HepG2 (cell line): ENCODE measurements around the gene ZNF416. TPM values are rescaled to one million over a fixed set of nuclear protein-coding genes. Genes with fewer than 3 reads are reported as not detected.

Source experiments
- CENPX ChIP-seq: sonication (generic); formaldehyde crosslinking; IDR thresholded peaks from 2 replicates; pipeline ENCODE4 v1.9.0; 2021; ENCODE audit warnings: mild to moderate bottlenecking, missing genetic modification reagents, moderate library complexity
- HMGXB3 ChIP-seq: sonication (generic); formaldehyde crosslinking; IDR thresholded peaks from 2 replicates; pipeline ENCODE4 v1.4.0; 2020; ENCODE audit warnings: missing genetic modification reagents, borderline replicate concordance
- HNRNPH1 ChIP-seq: fragments of 200-400 bp; formaldehyde crosslinking; optimal IDR thresholded peaks from 2 replicates; pipeline ENCODE3; 2017; ENCODE audit warnings: mild to moderate bottlenecking, low read depth, low read length
- PHF8 ChIP-seq: sonication (generic); formaldehyde crosslinking; IDR thresholded peaks from 2 replicates; pipeline ENCODE4 v1.5.0; 2020; ENCODE audit warnings: missing genetic modification reagents
- PRDM4 ChIP-seq: sonication (generic); formaldehyde crosslinking; IDR thresholded peaks from 2 replicates; pipeline ENCODE4 v1.9.0; 2021; ENCODE audit warnings: missing genetic modification reagents, borderline replicate concordance
- REST ChIP-seq, 2 experiments: IDR thresholded peaks; 2 replicates each; pipeline ENCODE4 v1.6.1; 2011 to 2012; ENCODE audit warnings: low read length in 2 of 2, borderline replicate concordance in 1 of 2, low read depth in 1 of 2, mild to moderate bottlenecking in 1 of 2, moderate library complexity in 1 of 2
- SIN3A ChIP-seq: IDR thresholded peaks from 2 replicates; pipeline ENCODE4 v1.6.1; 2011; ENCODE audit warnings: low read depth, mild to moderate bottlenecking, control low read depth, low read length, borderline replicate concordance
- SOX5 ChIP-seq: IDR thresholded peaks from 2 replicates; pipeline ENCODE4 v1.6.1; 2016; ENCODE audit warnings: borderline replicate concordance
- SRF ChIP-seq: IDR thresholded peaks from 2 replicates; pipeline ENCODE4 v1.6.1; 2011; ENCODE audit warnings: mild to moderate bottlenecking, low read depth, low read length, moderate library complexity
- TRIM24 ChIP-seq: sonication (generic); formaldehyde crosslinking; IDR thresholded peaks from 2 replicates; pipeline ENCODE4 v1.8.0; 2022; ENCODE audit warnings: mild to moderate bottlenecking, missing genetic modification reagents
- ZNF225 ChIP-seq: sonication (generic); formaldehyde crosslinking; IDR thresholded peaks from 2 replicates; pipeline ENCODE4 v1.4.0; 2020; ENCODE audit warnings: mild to moderate bottlenecking, missing genetic modification reagents
- ZNF567 ChIP-seq: sonication (generic); formaldehyde crosslinking; IDR thresholded peaks from 2 replicates; pipeline ENCODE4 v1.8.1; 2023; ENCODE audit warnings: mild to moderate bottlenecking, missing genetic modification reagents, borderline replicate concordance
- ZNF75D ChIP-seq: sonication (generic); formaldehyde crosslinking; IDR thresholded peaks from 2 replicates; pipeline ENCODE4 v1.8.1; 2023; ENCODE audit warnings: missing genetic modification reagents, mild to moderate bottlenecking, borderline replicate concordance
- ZNF777 ChIP-seq: sonication (generic); formaldehyde crosslinking; IDR thresholded peaks from 2 replicates; pipeline ENCODE4 v1.4.0; 2020; ENCODE audit warnings: missing genetic modification reagents
- ZXDC ChIP-seq: sonication (generic); formaldehyde crosslinking; IDR thresholded peaks from 2 replicates; pipeline ENCODE4 v1.5.0; 2020; ENCODE audit warnings: mild to moderate bottlenecking, missing genetic modification reagents
- polyA plus RNA-seq, 8 experiments: library from polyadenylated mRNA; depleted of rRNA in 3 of 8; stranded (reverse) in 7 of 8; unstranded in 1 of 8; fragments of >200 nt; fragmentation: Illumina TruSeq in 4 of 8; extraction: Trizol in 4 of 8; gene quantifications; 2 replicates each; pipeline versions ENCODE4 v1.2.1 to v1.2.3, GENCODE V29; 2011 to 2016; ENCODE audit warnings: low read depth in 4 of 8, missing spikeins in 1 of 8, mixed read lengths in 1 of 8; ENCODE audit not compliant: insufficient read depth in 1 of 8
- total RNA-seq, 5 experiments: library from RNA; depleted of rRNA; stranded (reverse); fragments of >200 nt; fragmentation: Illumina TruSeq; extraction: Trizol; gene quantifications; 2 replicates each; pipeline ENCODE4 v1.2.3, GENCODE V29; 2016; ENCODE audit warnings: low read depth in 1 of 5

Gene ZNF416
- total and polyA plus RNA-seq, 2 of the 13 experiments (the other 11 are each of a cell fraction or from before 2014, with no cell fraction given) = 1.5 to 5.3 TPM

GRCh38 chr19:57583521-57584416 lies 5.1 kb upstream of the ZNF416 start, which contains the start of gene ZIK1 (continued):
- TF ChIP-seq TRIM24 (no peak), HMGXB3 (CRISPR knock-in tag) (no peak), SRF (no peak), REST (IDR thresholded peaks at IDR 0.05; ENCODE audit: borderline replicate concordance in 1 of 2, low read depth in 1 of 2, low read length in 2 of 2) (no peak), ZNF225 (CRISPR knock-in tag) (no peak), PRDM4 (CRISPR knock-in tag) (no peak), ZXDC (CRISPR knock-in tag) (no peak), SIN3A (no peak), HNRNPH1 (no peak), PHF8 (peak; percentile 64), ZNF75D (no peak), SOX5 (no peak), CENPX (CRISPR knock-in tag) (no peak), ZNF777 (CRISPR knock-in tag) (no peak), ZNF567 (CRISPR knock-in tag) (no peak)
